Measurements from ENCODE around the gene CBARP. TPM values are rescaled to one million over a fixed set of nuclear protein-coding genes. Genes with fewer than 3 reads are reported as not detected.
A peak's percentile ranks its signal among the peaks of the same experiment; 100 is the strongest.

The CBARP gene
- total RNA-seq, 1 donor from 2014 or later: 74.7 TPM

GRCh38 chr19:1269065-1269477 lies 31.3 kb upstream of the CBARP start, which contains the start of gene CIRBP:
CIRBP (plus strand) TSS chr19:1269332; CDS start chr19:1270934, 1,602 bp downstream.
- Mint-ChIP-seq H3K27me3 (ENCODE audit: unreplicated experiment) (peaks cover 22% of the 10 kb centered on the region), H3K4me3 (ENCODE audit: unreplicated experiment) (peak within 1 kb of the TSS; percentile 89), H3K36me3 (ENCODE audit: unreplicated experiment) (no peaks in the 10 kb centered on the region), H3K9me3 (ENCODE audit: unreplicated experiment) (peaks cover 24% of the 10 kb centered on the region), H3K4me1 (ENCODE audit: low read depth, unreplicated experiment) (peaks cover 44% of the 10 kb centered on the region), H3K27ac (ENCODE audit: unreplicated experiment) (peak within 1 kb of the TSS; percentile 90)
- peak; percentile 99 for DNase-seq
- TF ChIP-seq, protein P1, sequence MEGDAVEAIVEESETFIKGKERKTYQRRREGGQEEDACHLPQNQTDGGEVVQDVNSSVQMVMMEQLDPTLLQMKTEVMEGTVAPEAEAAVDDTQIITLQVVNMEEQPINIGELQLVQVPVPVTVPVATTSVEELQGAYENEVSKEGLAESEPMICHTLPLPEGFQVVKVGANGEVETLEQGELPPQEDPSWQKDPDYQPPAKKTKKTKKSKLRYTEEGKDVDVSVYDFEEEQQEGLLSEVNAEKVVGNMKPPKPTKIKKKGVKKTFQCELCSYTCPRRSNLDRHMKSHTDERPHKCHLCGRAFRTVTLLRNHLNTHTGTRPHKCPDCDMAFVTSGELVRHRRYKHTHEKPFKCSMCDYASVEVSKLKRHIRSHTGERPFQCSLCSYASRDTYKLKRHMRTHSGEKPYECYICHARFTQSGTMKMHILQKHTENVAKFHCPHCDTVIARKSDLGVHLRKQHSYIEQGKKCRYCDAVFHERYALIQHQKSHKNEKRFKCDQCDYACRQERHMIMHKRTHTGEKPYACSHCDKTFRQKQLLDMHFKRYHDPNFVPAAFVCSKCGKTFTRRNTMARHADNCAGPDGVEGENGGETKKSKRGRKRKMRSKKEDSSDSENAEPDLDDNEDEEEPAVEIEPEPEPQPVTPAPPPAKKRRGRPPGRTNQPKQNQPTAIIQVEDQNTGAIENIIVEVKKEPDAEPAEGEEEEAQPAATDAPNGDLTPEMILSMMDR (IDR thresholded peaks at IDR 0.05; ENCODE audit: partially characterized antibody, unreplicated experiment): no peak

DNA sequence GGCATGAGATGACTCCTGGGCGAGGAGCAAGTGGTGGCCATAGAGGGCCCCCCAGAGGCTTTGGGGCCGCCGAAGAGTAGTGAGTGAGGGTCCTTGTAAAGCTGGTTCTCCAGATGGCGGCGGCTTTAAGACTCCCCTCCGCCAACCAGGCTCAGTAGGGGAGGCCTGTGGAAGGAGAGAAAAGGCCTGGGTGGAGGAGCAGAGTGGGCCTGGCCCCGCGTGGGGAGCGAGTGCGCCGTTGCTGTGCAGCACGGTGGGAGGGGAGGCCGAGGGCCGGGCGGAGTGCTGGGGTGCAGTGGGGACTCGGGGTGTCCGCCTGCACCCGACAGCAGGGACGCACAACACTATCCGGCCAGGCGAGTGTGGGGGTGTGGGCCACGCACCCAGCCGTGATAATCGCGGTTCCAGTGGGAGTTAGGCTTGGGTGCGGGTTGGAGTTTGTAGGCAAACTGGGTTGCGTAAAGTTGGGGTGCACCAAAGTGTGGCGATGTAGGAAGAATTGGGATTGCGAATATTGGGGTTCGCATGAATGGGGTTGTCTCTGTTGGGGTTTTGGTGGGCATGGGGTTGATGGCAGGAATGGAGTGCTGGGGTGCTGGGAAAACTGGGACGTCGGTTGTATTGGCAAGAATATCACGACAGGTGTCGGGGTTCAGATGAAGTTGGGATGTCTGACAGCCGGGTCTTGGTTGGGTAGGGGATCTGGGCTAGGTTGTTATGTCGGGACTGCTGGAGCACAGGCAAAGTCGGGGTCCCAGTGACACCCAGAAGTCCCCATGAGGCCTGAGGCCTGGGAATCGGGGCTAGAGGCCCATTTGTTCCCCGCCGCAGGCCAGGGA lies 30.6 kb upstream of the CBARP start:
- peak overlapping the region; percentile 90 for H3K27ac Mint-ChIP-seq (ENCODE audit: unreplicated experiment)
- H3K4me3 Mint-ChIP-seq (ENCODE audit: unreplicated experiment): peak overlapping the region; percentile 76
- no peaks in the 10 kb centered on the region for H3K36me3 Mint-ChIP-seq (ENCODE audit: unreplicated experiment)
- peaks cover 18% of the 10 kb centered on the region for H3K27me3 Mint-ChIP-seq (ENCODE audit: unreplicated experiment)
- peaks cover 19% of the 10 kb centered on the region for H3K9me3 Mint-ChIP-seq (ENCODE audit: unreplicated experiment)
- TF ChIP-seq, protein P1 (IDR thresholded peaks at IDR 0.05; ENCODE audit: partially characterized antibody, unreplicated experiment): no peak
- peaks cover 40% of the 10 kb centered on the region for H3K4me1 Mint-ChIP-seq (ENCODE audit: low read depth, unreplicated experiment)
- no peak for DNase-seq

DNA sequence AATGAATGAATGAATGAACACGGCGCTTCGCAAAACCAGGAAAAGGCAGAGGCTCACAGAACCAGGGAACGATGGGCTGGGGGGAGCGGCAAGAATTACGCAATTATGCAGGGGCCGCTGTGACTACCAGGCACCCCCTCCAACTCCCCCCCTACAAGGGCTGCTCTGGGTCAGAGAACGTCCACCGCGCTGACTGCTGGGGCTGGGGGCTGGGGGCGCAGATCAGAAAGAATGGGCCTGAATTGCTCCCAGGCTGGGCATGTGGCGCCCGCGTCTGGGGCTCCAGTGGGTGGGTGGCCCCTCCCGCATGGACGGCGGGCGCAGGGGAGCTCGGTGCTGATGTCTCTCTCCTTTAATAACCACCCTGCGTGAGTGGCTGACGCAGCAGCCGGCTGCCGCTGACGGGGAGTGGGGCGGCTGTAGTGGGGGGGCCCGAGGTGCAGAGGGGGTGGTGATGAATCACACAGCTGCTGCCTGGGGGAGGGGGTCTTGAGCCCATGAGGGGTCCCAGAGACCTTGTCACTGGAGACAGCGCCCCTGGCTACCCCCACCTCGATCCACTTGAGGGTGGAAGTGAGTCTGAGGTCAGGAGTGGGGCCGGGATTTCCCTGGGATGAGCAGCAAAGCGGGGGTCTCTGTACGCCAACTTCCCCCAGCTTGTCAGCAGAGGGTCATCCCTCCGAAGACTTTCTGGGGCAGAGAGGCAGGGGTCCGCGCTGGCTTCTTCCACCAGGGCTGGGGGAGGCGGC lies 29.8 kb upstream of the CBARP start:
- DNase-seq: no peak
- H3K36me3 Mint-ChIP-seq (ENCODE audit: unreplicated experiment): no peaks in the 10 kb centered on the region
- peaks cover 15% of the 10 kb centered on the region for H3K9me3 Mint-ChIP-seq (ENCODE audit: unreplicated experiment)
- peak overlapping the region; percentile 38 for H3K27ac Mint-ChIP-seq (ENCODE audit: unreplicated experiment)
- peaks cover 41% of the 10 kb centered on the region for H3K4me1 Mint-ChIP-seq (ENCODE audit: low read depth, unreplicated experiment)
- TF ChIP-seq, protein P1 (IDR thresholded peaks at IDR 0.05; ENCODE audit: partially characterized antibody, unreplicated experiment): no peak
- H3K4me3 Mint-ChIP-seq (ENCODE audit: unreplicated experiment): peak overlapping the region; percentile 76
- H3K27me3 Mint-ChIP-seq (ENCODE audit: unreplicated experiment): peaks cover 15% of the 10 kb centered on the region

DNA sequence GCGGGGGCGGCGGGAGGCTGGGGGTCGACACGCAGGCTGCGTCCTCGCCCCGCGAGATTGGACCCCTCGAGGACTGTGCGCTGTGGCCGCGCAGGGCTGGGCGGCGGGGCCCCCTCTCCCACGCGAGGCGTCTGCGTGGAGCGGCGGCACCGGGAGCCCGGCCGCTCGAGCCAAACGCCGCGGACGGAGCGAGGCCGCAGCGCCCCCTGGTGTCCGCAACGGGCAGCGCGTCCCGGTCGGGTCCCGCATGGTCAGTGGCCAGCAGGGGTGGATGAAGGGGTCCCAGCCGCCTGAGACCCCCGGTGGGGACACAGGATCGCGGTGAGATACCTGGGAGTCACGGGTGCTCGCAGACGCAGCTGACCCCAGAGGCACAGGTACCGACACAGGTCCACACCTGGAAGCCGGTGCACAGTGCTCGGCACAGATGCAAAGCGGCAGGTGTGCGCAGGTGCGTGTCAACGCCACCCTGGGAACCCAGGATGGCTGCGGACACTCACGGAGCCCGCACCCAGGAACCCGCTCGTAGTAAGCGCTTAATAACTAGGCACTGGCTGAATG lies 29.2 kb upstream of the CBARP start:
- Mint-ChIP-seq H3K9me3 (ENCODE audit: unreplicated experiment) (peaks cover 13% of the 10 kb centered on the region), H3K4me3 (ENCODE audit: unreplicated experiment) (peak overlapping the region; percentile 76), H3K27ac (ENCODE audit: unreplicated experiment) (peak overlapping the region; percentile 38), H3K36me3 (ENCODE audit: unreplicated experiment) (no peaks in the 10 kb centered on the region), H3K27me3 (ENCODE audit: unreplicated experiment) (peaks cover 15% of the 10 kb centered on the region), H3K4me1 (ENCODE audit: low read depth, unreplicated experiment) (peaks cover 37% of the 10 kb centered on the region)
- DNase-seq: peak; percentile 91
- TF ChIP-seq, protein P1 (IDR thresholded peaks at IDR 0.05; ENCODE audit: partially characterized antibody, unreplicated experiment): peak; percentile 99

All from glutamatergic neuron (in vitro differentiated cells).